ENCODE measurements around the gene SPIRE1.

DNA sequence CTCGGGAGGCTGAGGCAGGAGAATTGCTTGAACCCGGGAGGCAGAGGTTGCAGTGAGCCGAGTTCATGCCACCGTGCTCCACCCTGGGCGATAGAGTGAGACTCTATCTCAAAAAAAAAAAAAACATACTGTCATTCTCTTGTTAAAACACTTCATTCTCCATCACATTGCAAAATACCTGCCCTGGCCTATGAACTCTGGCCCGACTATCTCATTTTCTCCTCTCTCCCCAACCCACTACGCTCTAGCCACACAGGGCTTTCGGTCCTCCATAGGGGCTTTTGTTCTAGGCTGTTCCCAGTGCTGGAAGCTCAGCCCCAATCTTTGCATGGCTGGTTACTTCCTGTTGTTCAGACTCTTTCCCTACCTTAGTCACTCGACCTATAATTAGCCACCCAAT is 34.3 kb upstream of the SPIRE1 start:
- TF ChIP-seq, protein P1, sequence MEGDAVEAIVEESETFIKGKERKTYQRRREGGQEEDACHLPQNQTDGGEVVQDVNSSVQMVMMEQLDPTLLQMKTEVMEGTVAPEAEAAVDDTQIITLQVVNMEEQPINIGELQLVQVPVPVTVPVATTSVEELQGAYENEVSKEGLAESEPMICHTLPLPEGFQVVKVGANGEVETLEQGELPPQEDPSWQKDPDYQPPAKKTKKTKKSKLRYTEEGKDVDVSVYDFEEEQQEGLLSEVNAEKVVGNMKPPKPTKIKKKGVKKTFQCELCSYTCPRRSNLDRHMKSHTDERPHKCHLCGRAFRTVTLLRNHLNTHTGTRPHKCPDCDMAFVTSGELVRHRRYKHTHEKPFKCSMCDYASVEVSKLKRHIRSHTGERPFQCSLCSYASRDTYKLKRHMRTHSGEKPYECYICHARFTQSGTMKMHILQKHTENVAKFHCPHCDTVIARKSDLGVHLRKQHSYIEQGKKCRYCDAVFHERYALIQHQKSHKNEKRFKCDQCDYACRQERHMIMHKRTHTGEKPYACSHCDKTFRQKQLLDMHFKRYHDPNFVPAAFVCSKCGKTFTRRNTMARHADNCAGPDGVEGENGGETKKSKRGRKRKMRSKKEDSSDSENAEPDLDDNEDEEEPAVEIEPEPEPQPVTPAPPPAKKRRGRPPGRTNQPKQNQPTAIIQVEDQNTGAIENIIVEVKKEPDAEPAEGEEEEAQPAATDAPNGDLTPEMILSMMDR (IDR thresholded peaks at IDR 0.05): no peak
- TF ChIP-seq POLR2AphosphoS5 (IDR thresholded peaks at IDR 0.05): no peak
